Astrocyte of the hippocampus (primary cell): ENCODE data around the gene PDE4D.

Experiments
- DNase-seq: peaks from one replicate; pipeline ENCODE4 v3.0.0; 2011; ENCODE audit warnings: low read depth, low spot score

Gene PDE4D

DNA sequence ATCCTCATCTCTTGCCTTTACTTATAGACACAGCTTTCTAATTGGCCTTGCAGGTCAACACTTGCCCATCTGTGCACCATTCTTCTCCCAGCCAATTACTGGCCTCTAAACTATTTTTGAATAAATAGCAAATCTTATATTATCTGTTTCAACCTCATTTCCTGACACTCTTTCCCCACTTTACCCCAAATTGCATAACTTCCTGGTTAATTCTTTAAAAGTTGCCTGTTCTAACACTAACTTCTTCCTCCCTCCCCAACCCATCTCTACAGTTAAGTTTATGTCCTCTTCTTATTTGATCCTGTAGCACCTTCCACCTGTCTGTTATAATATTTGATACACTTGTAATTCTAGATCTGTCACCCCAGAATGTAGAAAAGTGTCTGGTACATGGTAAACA lies 372.1 kb downstream of the PDE4D start:
- DNase-seq = no peak

DNA sequence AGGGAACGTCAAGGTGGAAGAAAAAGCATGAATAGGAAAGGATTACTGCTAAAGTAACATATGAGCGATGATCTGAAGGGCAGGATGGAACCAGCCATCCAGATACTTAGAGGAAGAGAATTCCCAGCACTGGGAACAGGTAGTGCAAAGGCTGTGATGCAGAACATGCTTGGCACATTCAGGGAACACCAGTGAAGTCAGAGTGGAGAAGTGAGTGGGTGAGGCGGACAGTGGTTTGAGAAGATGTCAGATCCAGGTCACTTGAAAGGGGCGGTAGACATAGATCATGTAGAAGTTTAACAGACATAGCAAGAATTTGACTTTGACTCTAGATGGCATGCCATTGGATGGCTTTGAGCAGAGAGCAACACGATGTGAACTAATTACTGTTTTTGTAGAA lies 374.2 kb downstream of the PDE4D start:
- DNase-seq = no peak

DNA sequence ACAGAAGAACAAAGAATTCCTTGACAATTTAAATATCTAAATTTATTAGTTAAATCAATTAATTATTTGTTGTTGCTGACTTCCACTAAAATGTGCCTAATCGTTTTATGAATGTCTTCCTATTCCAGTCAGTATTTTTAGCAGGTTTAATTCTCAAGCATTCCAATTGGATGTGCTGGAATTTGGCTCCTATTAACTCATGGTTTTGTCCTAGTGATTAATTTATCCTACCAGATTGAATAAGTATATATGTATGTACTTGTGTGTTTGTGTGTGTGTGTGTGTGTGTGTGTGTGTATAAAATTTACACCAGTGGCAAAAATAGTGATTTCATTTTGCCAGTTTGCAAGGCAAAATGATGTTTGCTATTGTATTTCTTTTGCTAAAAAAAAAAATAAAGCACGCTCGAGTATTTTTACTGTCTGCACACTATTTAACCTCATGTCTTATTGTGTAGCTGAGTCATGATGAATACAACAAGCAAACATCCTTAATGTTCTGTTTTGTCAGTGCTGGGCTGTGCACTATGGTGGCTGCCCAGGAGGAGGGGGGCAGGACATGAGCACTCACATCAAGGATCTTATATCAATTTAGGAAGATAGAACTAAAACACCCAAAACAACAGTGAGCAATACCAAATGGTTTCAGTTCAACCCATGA lies 375.5 kb downstream of the PDE4D start:
- peak; percentile 73 for DNase-seq

DNA sequence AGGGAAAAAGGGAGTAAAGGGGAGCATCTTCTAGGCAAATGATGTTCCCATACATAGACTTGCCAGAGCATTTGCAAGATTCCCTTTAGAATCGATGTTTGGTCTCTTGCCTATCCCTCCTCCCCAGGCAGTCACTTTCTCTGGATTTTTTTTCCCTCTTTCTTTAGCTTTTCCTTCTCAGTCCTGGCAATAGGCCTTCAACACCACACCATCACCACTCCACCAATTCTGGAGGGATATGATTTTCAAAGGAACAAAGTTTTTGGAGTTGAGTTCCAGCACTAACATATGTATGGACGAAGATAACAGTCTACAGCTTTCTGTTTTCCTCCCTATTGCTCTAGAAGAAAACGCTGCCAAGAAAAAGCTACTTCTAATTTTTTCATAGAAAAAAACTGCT lies 377.4 kb downstream of the PDE4D start:
- DNase-seq = no peak

DNA sequence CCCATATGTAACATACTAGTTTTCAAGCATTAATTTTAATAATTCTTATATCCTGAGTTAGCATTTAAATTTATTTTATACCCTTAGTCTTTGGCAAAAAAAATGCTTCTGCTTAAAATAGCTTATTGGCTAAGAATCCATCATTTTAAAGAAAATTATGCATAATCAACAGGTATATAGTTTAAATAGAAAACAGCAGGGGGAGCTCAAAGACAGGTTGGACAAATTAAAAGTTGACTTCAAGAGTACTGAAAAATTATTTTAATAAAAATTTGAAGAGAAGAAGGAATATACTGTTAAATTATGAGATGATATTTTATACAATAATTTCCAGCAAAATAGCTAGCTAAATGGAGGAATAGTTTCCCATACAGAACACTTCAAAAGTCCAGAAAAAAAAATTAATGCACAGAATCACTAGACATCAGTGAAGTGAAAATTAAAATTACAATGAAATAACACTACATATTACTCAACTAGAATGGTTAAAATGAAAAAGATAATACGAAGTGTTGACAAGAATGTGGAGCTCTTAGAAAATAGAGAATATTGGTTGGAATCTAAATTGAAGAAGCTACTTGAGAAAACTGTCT lies 387.1 kb downstream of the PDE4D start:
- DNase-seq = peak; percentile 31

DNA sequence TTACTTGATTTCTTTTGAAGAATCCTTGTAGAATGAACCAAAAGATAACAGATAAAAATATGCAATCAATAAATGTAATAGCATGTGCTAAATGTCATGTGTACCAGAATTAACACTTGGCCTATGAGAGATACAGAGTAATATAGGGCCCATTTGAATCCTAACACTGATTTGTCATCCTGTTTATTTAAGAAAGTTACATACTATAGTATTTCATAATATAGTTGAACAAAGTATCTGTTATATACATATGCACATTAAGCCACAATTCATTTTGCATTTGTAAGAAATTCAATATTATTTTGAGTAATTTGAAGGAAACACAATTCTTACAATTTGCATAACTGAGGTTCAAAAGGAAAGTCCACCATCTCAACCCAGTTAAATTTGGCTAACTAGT lies 389.5 kb downstream of the PDE4D start:
- DNase-seq = no peak

DNA sequence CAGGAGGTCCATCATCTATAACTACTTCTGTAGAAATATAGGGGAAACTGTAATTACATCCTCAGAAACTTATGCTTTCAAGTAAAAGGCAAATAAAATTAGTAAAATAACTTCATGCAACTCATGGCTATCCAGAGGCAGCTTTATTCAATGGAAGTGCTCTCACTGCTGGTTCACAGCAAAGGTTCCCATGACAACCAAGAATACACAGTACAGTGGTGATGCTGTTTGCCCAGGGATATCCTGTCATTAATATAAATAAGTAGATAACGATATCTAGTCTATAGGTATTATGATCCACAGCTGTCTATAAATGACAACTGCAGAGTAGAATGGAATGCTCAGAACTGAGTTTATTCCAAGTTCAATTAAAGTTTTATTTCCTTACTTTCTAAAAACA lies 390.3 kb downstream of the PDE4D start:
- DNase-seq = no peak

DNA sequence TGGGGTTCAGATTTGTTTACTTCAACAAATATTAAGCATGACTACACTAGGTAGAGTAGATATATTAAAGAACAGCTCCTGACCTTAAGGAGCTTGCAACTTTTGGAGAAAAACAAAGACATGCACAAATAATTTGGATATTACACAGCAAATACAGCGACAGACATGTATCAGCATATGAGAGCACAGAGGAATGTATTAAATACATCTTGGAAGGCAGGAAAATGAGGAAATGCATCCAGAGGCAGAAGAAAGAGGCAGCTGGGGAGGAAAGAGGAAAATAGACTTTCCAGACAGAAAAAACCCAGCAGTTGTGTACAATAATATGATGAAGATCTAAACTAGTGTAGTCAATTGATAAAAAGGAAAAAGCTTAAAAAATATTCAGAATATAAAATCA lies 392.2 kb downstream of the PDE4D start:
- no peak for DNase-seq

DNA sequence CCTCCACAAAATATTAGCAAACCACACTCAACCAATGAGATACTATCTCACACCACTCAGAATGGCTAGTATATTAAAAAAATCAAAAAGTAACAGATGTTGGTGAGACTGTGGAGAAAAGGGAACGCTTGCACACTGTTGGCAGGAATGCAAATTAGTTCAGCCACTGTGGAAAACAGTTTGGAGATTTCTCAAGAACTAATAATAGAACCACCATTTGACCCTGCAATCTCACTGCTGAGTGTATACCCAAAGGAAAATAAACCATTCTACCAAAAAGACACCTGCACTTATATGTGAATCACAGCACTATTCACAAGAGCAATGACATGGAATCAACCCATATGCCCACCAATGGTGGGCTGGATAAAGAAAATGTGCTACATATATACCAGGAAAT lies 393.5 kb downstream of the PDE4D start:
- no peak for DNase-seq

DNA sequence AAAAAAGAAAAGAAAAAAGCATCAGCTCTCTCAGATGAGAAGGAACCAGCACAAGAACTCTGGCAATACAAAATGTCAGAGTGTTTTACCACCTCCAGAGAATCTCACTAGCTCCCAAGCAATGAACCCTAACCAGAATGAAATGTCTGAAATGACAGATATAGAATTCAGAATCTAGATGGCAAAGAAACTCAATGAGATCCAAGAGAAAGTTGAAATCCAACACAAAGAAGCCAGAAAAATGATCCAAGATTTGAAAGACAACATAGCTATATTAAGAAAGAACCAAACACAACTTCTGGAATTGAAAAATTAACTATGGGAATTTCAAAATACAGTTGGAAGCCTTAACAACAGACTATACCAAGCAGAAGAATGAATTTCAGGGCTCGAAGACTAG lies 396.3 kb downstream of the PDE4D start:
- DNase-seq = no peak

DNA sequence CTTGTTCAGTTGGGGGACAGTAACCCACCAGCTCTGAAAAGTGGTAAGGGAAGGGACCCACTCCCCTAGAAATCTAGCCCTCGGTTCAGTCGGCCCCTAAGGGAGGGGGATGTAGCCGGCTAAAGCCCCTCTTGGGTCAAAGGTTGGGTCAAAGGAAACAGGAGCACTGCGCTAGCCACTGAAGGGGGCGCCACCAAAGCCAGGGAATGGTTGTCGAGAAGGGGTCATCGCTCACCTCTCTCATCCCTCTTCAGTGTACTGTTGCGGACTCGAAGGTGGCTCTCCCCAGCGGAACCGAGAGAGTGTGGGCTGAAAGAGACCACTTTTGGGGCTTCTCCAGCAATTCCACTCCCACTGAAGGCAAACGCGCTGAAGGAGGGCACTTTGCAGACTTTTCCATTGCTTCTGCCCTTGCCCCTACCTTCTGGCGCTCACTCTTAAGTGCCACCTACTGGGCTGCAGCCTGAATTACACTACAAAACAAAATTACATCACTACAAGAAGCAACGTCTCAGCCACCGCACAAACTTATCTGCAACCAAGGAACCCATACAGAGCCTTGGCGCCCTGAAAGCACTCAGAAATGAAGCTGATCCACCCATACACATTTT lies 396.9 kb downstream of the PDE4D start:
- no peak for DNase-seq

DNA sequence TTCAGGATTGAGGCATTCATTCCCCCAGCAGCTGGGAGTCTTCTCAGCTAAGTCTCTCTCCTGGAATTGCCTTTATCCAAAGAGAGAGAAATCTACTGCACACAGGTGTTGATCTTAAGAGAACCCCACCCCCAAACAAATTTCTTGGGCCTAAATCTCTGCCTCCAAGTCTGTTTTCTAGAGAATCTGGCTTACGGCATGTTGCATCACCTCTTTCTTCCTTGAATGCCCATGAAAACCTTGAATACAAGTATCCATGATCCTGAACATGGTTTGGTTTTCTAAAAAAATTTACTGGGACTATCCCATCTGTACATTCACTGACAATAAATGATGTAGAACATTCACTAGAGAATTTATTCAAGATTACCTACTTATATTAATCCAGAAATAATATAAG lies 401.6 kb downstream of the PDE4D start:
- DNase-seq = no peak

DNA sequence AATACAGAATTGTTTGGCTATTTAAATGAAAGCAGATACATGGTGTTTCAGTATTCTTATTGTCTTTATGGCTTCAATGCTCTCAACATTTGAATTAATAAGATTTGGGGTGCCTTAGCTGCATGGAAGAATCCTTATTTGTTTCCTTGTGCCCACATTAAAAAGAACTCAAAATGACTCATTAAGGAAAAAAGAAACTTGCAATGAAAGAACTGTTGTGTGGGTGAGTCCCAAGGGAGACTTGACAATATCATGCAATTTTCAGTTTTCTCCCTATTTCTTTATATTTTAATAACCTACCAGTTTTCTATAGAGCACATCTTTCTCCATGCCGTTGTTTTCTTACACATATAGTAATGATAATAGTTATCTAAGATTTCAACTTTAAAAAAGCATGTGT lies 404.0 kb downstream of the PDE4D start:
- DNase-seq = no peak

DNA sequence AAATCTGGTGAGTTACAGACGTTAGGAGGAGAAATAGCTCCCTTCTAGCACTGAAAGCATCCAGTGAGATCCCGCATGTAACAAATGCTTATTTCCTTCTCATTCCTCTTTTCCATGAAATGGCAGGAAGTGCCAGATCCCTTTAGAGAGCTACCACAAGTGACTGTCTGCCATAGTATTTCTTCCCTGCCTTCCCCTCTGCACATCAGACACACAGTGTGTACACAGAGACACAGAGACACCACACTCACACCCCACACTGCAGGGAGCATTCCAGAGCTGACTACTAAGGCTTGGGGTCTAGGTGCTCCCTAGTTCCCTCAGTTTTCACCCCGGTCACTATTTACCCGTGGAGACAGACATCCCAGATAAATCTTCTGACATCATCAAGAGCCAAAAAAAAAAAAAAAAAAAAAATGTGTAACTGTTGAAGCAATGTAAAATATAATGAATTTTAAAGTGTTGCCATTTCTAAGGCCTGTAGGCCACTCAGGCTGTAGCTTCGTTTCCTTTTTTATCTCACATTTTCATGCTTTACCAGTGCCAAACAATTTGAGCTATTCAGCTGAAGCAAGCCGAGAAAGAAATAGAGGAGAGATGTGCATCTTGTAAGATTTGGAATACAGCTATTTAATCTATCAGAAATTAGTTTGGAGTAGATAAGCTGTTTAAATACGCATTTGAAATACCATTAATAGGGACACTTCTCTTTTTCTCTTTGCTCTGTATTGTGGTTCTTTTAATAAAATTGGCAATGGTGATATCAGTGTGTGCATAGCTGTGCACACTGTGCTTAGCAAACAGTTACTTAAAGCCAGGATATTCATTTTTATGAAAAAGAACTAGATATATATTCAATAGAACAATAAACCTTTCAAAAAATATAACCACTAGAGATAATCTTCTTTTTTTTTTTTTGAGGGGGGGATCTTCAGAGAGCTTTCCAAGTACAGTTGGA lies 405.5 kb downstream of the PDE4D start:
- no peak for DNase-seq

DNA sequence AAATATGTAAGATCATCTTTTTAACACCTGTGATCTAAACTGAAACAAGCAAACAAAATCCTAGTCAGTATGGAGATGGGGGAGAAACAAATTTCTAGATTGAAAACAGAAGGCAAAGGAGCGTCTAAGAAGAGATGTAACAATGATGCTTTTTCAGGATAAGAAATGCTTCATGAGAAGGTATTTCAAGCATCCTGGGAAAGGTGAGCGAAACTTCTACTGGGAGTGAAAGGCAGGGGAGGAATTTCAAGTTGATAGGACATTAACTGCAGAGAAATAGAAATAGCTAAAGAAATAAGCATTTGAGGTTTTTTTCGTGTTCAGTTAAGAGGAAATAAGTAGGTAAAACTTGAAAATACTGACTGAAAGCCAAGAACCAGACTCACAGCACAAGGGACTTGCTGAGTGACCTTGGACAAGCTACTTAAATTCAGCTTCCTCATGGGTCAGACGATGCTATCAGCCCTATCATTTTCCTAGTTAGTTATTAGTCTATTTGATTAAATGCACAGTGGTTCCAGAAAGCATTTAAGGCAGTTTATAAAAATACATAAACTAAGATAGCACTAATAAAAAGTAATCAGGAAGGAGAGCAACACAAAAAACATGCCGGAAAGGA lies 406.3 kb downstream of the PDE4D start:
- DNase-seq = peak; percentile 29

DNA sequence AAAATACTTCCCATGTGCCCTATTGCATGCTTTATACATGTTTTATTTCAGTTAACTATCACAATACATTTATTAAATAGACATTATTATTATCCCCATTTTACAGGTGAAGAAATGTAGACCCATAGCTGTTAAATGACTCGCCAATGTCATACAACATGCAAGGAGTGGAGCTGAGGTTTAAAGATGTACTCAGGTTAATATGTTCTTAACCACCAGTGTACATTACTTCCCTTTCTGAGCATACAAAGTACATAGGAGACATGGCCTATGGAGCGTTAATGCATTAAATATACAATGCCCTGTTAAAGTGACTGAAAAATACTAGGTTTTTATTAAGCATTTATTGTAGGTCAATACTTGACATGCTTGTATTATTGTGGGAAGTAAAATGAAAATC lies 407.0 kb downstream of the PDE4D start:
- no peak for DNase-seq

DNA sequence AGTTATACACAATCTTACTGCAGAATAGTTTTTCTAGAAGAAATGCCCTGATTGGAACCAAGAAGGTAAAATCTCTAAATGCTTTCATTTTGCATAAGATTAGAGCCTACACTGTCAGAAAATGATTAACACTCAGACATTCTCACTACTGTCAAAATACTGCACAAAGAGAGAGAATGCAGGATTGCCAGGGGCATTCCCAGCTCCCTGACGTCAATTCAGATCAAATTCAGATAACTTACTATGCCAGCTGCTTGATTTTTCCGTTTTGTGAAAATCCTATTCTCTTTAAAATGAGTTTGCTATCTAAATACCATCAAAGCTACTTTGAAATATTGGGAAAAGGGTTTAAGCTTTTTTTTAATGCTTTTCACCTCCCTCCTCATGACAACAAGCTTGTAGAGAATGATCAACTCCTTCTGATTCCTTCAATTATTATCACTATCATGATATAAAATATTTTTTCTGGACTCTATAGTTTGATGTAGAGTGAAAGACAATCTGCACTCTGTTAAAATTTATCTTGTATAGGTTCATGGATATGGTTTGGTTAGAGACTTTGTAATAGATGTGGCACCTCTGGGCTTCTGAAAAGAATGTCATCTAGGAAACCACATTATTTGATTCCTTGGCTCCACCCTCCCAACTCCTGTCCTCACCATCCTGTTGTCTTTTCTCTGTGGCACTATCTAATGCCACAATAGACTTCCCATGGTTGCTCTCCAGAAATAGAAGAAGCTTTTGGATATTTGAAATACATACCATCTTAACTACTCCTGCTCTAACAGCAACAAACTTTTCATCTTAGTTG lies 407.7 kb downstream of the PDE4D start:
- DNase-seq = peak; percentile 59

DNA sequence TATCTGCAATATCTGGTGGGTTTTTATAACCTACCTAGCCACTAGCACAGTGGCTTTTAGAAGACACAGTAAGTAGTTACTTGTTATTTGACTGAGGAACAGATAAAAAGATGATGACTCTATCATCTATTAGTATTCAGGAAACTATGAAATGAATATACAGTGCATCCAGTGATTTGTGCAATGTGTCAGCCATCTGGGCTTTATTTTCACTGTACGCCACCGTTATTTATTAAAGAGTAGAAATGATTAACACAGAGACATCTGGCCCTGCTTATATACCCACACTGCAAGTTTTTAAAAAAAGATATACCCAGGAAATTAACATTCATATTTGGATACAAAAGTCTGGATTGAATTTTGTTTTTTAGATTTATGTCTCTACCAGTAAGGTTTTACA lies 408.4 kb downstream of the PDE4D start:
- DNase-seq = no peak

DNA sequence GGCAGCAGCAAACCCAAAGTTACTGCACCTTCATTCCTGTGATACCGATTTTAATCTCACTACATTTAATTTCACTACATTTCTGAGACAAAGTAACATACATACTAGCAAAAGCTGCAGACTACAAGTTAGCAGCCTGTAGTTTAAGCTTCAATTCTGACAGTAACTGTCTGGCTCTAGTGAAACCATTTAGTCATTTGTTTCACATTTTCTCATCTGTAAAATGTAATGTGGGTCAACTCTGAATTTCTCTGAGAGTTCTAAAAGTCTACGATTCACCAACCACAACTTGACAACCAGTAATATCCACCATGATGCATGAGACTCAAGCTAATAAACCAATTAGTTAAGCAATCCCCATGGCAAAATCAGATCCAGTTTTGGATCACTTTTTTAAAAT lies 408.9 kb downstream of the PDE4D start:
- no peak for DNase-seq

DNA sequence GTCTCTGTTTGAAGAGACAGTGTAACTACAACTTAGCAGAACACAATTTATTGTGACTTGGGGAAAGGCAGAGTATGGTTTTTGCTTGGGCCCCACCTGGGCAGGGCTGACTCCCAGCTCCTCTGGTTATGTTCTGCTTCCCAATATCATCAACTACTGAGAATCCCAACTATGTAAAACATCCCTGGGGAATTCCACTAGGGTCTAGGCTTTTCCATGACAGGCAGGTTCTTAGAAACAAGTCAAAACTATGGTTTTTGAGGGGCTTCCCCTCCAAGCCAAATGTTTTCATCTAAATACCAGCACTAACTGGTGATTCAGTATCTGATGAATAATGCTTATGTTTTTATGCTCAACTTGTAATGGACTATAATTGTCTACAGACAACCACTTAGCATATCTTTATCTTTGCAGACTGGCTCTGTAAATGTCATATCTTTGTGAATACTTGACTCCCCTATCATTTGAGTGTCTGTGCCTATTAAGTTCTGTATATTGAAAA lies 409.5 kb downstream of the PDE4D start:
- DNase-seq = peak; percentile 82

DNA sequence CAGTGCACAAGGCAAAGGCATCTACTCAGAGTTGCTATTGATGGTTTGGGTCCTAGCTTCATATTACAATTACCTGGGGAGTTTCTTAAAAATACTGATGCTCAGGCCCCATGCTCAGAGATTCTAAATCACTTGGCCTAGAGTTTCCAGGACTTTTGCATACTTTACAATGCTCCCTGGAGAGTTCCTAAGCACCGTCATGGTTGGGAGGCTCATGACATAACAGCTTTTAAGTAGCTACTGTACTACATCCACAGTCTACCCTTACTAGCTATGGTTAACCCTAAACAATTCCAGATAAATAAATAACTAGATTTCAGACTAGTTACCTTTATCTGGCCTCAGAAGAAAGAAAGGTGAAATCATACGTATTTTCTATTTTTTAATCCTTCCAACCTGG lies 414.4 kb downstream of the PDE4D start:
- no peak for DNase-seq
